Esophagus squamous epithelium (tissue), 4 donors: ENCODE data around the gene ZKSCAN3.

Source experiments
- CTCF ChIP-seq, 6 experiments: fragments of 450-650 bp in 4 of 6; fragments of 200-600 bp in 2 of 6; sonication (generic) in 2 of 6; IDR thresholded peaks; one replicate each; pipeline ENCODE4 v1.5.1; 2016 to 2019; ENCODE audit warnings: antibody characterized with exemption in 6 of 6, mild to moderate bottlenecking in 4 of 6, moderate library complexity in 4 of 6
- POLR2A ChIP-seq, 4 donors: fragments of 450-650 bp; IDR thresholded peaks; one replicate each; pipeline ENCODE4 v1.6.1; 2017; ENCODE audit warnings: antibody characterized with exemption in 4 of 4, mild to moderate bottlenecking in 4 of 4, moderate library complexity in 3 of 4

GRCh38 chr6:28407401-28407800, 57.7 kb downstream of the ZKSCAN3 start:
- TF ChIP-seq CTCF (IDR thresholded peaks at IDR 0.05) (no peak), POLR2A (IDR thresholded peaks at IDR 0.05) (no peak)
